Osteocyte (in vitro differentiated cells): ENCODE data around the gene CSPG4. TPM values are rescaled to one million over a fixed set of nuclear protein-coding genes. Genes with fewer than 3 reads are reported as not detected.
"Not testable (repeated sequence)": the region's sequence is repeated elsewhere in the genome, so short reads cannot be mapped to it uniquely, and the experiment has no call there.

ENCODE experiments used
- DNase-seq: peaks from one replicate; pipeline ENCODE4 v3.0.0; 2021; ENCODE audit warnings: mixed read lengths; ENCODE audit not compliant: unreplicated experiment; ENCODE audit errors: extremely low spot score
- H3K27ac Mint-ChIP-seq: one replicate; pipeline ENCODE4 v1.8.0; 2021; ENCODE audit warnings: mild to moderate bottlenecking, mixed read lengths; ENCODE audit not compliant: unreplicated experiment
- H3K27me3 Mint-ChIP-seq: one replicate; pipeline ENCODE4 v1.8.0; 2021; ENCODE audit warnings: mixed read lengths; ENCODE audit not compliant: unreplicated experiment
- H3K36me3 Mint-ChIP-seq: one replicate; pipeline ENCODE4 v1.8.0; 2021; ENCODE audit warnings: mixed read lengths; ENCODE audit not compliant: unreplicated experiment
- H3K4me1 Mint-ChIP-seq: one replicate; pipeline ENCODE4 v1.8.0; 2021; ENCODE audit warnings: mixed read lengths; ENCODE audit not compliant: unreplicated experiment
- H3K4me3 Mint-ChIP-seq: one replicate; pipeline ENCODE4 v1.8.0; 2021; ENCODE audit warnings: mild to moderate bottlenecking, moderate library complexity, mixed read lengths; ENCODE audit not compliant: unreplicated experiment
- H3K9me3 Mint-ChIP-seq: one replicate; pipeline ENCODE4 v1.8.0; 2021; ENCODE audit warnings: mixed read lengths; ENCODE audit not compliant: unreplicated experiment
- total RNA-seq: library from RNA; stranded (reverse); gene quantifications from 2 replicates; pipeline ENCODE4 v1.2.1, GENCODE V29; 2021
- TF ChIP-seq, protein P1 (sequence below): fragments of 200-600 bp; sonication (generic); IDR thresholded peaks from 2 replicates; pipeline ENCODE4 v1.5.0; 2021; ENCODE audit warnings: antibody characterized with exemption, mild to moderate bottlenecking, moderate library complexity

The CSPG4 gene
- total RNA-seq, 1 donor from 2014 or later, result 43.3 TPM

DNA sequence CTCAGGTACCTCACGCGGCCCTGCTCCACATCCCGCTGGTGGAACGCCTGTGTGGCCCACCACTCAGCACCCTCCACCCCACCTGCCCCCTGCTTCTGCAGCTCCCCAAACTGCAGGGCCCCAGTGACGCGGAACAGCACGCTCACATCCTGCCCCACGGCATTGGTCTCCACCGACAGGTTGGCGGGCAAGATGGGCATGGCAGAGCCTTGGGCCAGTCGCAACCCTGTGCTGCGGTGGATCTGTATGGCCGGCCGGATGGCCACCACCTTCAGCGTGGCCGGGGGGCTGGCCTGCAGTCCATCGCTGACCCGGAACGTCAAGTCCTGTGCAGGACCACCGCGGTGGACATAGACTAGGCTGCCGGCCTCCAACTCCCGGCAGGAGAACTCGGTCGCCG is 23.8 kb downstream of the CSPG4 start:
- Mint-ChIP-seq H3K27me3 (no peaks in the 10 kb centered on the region), H3K4me3 (no peak overlapping the region), H3K9me3 (no peaks in the 10 kb centered on the region), H3K4me1 (peaks cover 14% of the 10 kb centered on the region), H3K36me3 (peaks cover 6% of the 10 kb centered on the region), H3K27ac (no peak overlapping the region)
- TF ChIP-seq, protein P1, sequence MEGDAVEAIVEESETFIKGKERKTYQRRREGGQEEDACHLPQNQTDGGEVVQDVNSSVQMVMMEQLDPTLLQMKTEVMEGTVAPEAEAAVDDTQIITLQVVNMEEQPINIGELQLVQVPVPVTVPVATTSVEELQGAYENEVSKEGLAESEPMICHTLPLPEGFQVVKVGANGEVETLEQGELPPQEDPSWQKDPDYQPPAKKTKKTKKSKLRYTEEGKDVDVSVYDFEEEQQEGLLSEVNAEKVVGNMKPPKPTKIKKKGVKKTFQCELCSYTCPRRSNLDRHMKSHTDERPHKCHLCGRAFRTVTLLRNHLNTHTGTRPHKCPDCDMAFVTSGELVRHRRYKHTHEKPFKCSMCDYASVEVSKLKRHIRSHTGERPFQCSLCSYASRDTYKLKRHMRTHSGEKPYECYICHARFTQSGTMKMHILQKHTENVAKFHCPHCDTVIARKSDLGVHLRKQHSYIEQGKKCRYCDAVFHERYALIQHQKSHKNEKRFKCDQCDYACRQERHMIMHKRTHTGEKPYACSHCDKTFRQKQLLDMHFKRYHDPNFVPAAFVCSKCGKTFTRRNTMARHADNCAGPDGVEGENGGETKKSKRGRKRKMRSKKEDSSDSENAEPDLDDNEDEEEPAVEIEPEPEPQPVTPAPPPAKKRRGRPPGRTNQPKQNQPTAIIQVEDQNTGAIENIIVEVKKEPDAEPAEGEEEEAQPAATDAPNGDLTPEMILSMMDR, result no peak
- no peak for DNase-seq

DNA sequence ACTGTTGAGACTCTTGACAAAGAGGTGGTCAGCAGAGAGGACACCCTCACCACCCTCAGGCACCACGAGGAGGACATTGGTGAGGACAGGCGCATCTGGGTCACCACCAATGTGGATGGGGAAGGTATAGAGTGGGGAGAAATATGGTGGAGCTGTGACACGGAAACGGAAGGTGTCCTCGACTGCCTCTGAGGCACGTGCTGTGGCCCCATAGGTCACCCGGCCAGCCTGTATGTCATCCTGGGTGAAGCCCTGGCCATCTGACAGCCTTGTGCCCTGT is 24.4 kb downstream of the CSPG4 start:
- peaks cover 11% of the 10 kb centered on the region for H3K4me1 Mint-ChIP-seq
- H3K36me3 Mint-ChIP-seq, result peaks cover 6% of the 10 kb centered on the region
- H3K9me3 Mint-ChIP-seq, result no peaks in the 10 kb centered on the region
- no peak for DNase-seq
- TF ChIP-seq, protein P1, result no peak
- H3K27ac Mint-ChIP-seq, result no peak overlapping the region
- H3K27me3 Mint-ChIP-seq, result no peaks in the 10 kb centered on the region
- no peak overlapping the region for H3K4me3 Mint-ChIP-seq

DNA sequence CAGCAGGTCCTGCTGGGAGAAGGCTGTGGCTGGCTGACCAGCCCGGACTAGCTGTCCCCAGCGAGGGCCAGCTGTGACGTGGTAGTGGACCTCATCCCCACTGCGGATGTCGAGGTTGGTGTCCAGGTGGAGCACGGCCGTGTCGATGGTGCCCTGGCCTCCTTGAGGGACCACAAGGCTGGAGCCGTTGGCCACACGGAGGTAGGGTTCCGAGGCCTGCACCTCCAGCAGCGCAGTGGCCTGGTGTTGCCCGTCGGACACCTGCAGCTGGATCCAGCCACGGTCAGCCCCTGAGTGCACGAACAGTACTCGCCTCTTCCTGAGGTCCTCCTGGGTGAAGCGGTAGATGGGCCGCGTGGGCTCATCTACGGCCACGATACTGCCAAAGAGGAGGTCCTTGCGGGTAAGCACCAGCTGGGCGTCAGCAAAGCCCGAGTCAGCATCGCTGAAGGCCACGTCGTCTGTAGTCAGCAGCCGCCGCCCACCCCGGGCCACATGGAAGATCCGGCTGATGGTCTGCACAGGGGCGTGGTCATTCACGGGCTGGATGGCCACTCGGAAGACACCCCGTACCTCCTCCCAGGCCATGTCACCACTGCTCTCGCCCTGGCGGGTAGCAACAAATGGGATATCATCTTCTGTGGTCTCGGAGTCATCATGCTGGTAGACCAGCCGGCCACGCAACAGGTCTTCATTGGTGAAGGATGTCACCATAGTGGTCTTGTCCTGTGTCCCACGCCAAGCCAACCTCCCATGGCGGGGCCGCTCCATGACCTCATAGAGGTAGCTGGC is 25.0 kb downstream of the CSPG4 start:
- Mint-ChIP-seq H3K9me3 (no peaks in the 10 kb centered on the region), H3K4me1 (peaks cover 8% of the 10 kb centered on the region), H3K36me3 (peaks cover 6% of the 10 kb centered on the region), H3K27ac (no peak overlapping the region), H3K27me3 (no peaks in the 10 kb centered on the region), H3K4me3 (no peak overlapping the region)
- TF ChIP-seq, protein P1, result no peak
- no peak for DNase-seq

DNA sequence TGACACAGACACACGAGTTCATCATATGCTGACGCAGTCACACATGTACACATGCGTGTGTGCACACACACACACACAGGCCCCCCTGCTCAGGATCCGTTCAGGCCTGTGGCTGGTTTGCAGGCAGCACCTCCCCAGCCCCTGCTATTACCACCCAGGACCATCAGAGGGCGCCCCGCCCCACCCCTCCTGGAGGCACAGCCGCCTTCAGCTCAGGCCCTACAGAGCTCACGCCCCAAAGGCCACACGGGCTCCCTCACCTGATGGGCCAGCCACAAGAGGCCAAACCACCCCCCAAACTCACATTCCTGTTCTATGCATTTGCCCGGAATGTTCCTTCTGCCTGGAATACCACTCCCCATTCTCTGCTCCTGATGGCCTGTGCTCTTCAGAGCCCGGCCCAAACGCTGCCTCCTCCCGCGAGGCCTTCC is 26.4 kb downstream of the CSPG4 start:
- H3K27ac Mint-ChIP-seq, H3K4me1 Mint-ChIP-seq, H3K4me3 Mint-ChIP-seq, H3K9me3 Mint-ChIP-seq, H3K27me3 Mint-ChIP-seq, H3K36me3 Mint-ChIP-seq: not testable (repeated sequence)
- DNase-seq, result peak; percentile 95
- TF ChIP-seq, protein P1, result peak; percentile 80

DNA sequence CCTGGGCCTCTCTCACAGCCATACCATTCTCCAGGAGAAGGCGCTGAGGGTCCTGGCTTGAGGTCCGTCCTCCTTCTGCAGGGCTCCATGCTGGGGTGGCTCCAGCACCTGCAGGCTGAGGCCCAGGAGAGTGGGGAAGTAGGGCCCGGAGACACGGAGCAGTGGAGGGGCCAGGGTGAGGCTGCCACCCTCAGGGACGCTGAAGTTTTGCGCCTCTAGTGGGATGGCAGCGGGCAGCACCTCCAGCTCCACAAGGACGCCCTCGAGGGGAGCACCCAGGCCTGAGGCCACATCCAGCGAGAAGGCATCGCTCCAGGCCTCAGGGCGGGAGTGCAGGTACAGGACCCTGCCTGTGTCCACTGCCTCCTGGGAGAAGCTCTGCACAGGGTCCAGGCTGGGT is 27.5 kb downstream of the CSPG4 start:
- Mint-ChIP-seq H3K9me3 (no peaks in the 10 kb centered on the region), H3K4me3 (no peak overlapping the region), H3K4me1 (peaks cover 3% of the 10 kb centered on the region), H3K27me3 (no peaks in the 10 kb centered on the region), H3K36me3 (peaks cover 2% of the 10 kb centered on the region), H3K27ac (no peak overlapping the region)
- DNase-seq, result no peak
- TF ChIP-seq, protein P1, result no peak
